HEK293 (cell line): ENCODE results near the gene NRF1.

Experiments used
- ZNF133 ChIP-seq: fragments of 450-650 bp; formaldehyde crosslinking; IDR thresholded peaks from 2 replicates; pipeline ENCODE4 v1.5.1; 2016; ENCODE audit warnings: missing biosample characterization, missing genetic modification characterization
- ZNF146 ChIP-seq: fragments of 450-650 bp; formaldehyde crosslinking; IDR thresholded peaks from 2 replicates; pipeline ENCODE4 v1.5.1; 2016; ENCODE audit warnings: missing biosample characterization, missing genetic modification characterization
- ZNF169 ChIP-seq: fragments of 450-650 bp; formaldehyde crosslinking; IDR thresholded peaks from 2 replicates; pipeline ENCODE4 v1.5.1; 2016; ENCODE audit warnings: missing biosample characterization, missing genetic modification characterization
- ZNF184 ChIP-seq: fragments of 450-650 bp; IDR thresholded peaks from 2 replicates; pipeline ENCODE4 v1.5.1; 2018; ENCODE audit warnings: missing biosample characterization, mild to moderate bottlenecking, missing genetic modification characterization
- ZNF354C ChIP-seq: fragments of 450-650 bp; formaldehyde crosslinking; IDR thresholded peaks from 2 replicates; pipeline ENCODE4 v1.5.1; 2016; ENCODE audit warnings: missing biosample characterization, missing genetic modification characterization, low read depth, borderline replicate concordance
- ZNF391 ChIP-seq: fragments of 450-650 bp; formaldehyde crosslinking; IDR thresholded peaks from 2 replicates; pipeline ENCODE4 v1.5.1; 2016; ENCODE audit warnings: low read depth, missing biosample characterization, missing genetic modification characterization, borderline replicate concordance
- ZNF514 ChIP-seq: fragments of 450-650 bp; formaldehyde crosslinking; IDR thresholded peaks from 2 replicates; pipeline ENCODE4 v1.5.1; 2016; ENCODE audit warnings: missing biosample characterization, missing genetic modification characterization
- ZNF571 ChIP-seq: fragments of 450-650 bp; formaldehyde crosslinking; IDR thresholded peaks from 2 replicates; pipeline ENCODE4 v1.5.0; 2017; ENCODE audit warnings: missing biosample characterization, missing genetic modification characterization
- ZNF585B ChIP-seq: fragments of 450-650 bp; formaldehyde crosslinking; IDR thresholded peaks from 2 replicates; pipeline ENCODE4 v1.5.1; 2016; ENCODE audit warnings: missing biosample characterization, missing genetic modification characterization
- TF ChIP-seq, protein P1 (sequence below): fragments of 450-650 bp; formaldehyde crosslinking; IDR thresholded peaks from 2 replicates; pipeline ENCODE4 v1.5.1; 2016; ENCODE audit warnings: missing biosample characterization, missing genetic modification characterization
- TF ChIP-seq, protein P2 (sequence below): fragments of 450-650 bp; formaldehyde crosslinking; IDR thresholded peaks from 2 replicates; pipeline ENCODE4 v1.5.1; 2016; ENCODE audit warnings: missing biosample characterization, missing genetic modification characterization
- TF ChIP-seq, protein P3 (sequence below): fragments of 450-650 bp; formaldehyde crosslinking; IDR thresholded peaks from 2 replicates; pipeline ENCODE4 v1.5.1; 2016; ENCODE audit warnings: missing biosample characterization, missing genetic modification characterization, borderline replicate concordance
- TF ChIP-seq, protein P4 (sequence below): fragments of 450-650 bp; formaldehyde crosslinking; IDR thresholded peaks from 2 replicates; pipeline ENCODE4 v1.5.1; 2016; ENCODE audit warnings: missing biosample characterization, missing genetic modification characterization
- TF ChIP-seq, protein P5 (sequence below): fragments of 450-650 bp; formaldehyde crosslinking; IDR thresholded peaks from 2 replicates; pipeline ENCODE4 v1.5.1; 2016; ENCODE audit warnings: missing biosample characterization, missing genetic modification characterization, low read depth

DNA sequence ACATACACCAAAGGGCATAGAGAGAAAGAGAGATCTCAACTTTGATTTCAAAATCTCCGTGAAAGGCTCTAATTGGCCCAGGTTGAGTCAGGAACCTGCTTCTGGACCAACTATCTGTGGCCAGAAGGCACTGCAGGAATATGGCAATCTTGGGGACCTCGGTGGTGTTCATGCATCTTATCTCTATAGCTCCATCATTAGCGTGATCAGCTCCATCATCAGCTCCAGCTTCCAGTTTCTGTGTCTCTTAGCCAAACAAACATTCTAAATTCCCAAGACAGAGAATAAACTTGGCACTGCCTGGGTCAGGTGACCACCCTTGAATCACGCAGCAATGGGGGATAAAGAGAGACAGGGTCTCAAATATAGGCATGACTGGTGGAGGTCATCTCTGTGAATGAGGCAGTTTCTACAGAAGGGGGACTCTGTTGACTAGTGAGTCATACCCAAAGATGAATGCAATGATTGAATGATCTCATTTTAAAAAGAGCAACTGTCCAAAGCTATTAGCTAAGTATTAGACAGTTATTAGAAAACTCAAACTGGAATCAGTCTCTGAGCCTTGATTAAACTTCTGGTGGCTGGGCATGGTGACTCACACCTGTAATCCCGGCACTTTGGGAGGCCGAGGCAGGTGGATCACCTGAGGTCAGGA, 5.4 kb upstream of the NRF1 start:
- TF ChIP-seq ZNF571 (tag by site-specific recombination) (no peak), ZNF184 (tag by site-specific recombination) (no peak), ZNF585B (tag by site-specific recombination) (no peak), ZNF133 (no peak), ZNF146 (tag by site-specific recombination) (no peak), ZNF354C (no peak), ZNF391 (tag by site-specific recombination) (no peak), ZNF514 (no peak), ZNF169 (tag by site-specific recombination) (no peak)
- TF ChIP-seq, protein P1, sequence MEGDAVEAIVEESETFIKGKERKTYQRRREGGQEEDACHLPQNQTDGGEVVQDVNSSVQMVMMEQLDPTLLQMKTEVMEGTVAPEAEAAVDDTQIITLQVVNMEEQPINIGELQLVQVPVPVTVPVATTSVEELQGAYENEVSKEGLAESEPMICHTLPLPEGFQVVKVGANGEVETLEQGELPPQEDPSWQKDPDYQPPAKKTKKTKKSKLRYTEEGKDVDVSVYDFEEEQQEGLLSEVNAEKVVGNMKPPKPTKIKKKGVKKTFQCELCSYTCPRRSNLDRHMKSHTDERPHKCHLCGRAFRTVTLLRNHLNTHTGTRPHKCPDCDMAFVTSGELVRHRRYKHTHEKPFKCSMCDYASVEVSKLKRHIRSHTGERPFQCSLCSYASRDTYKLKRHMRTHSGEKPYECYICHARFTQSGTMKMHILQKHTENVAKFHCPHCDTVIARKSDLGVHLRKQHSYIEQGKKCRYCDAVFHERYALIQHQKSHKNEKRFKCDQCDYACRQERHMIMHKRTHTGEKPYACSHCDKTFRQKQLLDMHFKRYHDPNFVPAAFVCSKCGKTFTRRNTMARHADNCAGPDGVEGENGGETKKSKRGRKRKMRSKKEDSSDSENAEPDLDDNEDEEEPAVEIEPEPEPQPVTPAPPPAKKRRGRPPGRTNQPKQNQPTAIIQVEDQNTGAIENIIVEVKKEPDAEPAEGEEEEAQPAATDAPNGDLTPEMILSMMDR (tag by site-specific recombination): no peak
- TF ChIP-seq, protein P2, sequence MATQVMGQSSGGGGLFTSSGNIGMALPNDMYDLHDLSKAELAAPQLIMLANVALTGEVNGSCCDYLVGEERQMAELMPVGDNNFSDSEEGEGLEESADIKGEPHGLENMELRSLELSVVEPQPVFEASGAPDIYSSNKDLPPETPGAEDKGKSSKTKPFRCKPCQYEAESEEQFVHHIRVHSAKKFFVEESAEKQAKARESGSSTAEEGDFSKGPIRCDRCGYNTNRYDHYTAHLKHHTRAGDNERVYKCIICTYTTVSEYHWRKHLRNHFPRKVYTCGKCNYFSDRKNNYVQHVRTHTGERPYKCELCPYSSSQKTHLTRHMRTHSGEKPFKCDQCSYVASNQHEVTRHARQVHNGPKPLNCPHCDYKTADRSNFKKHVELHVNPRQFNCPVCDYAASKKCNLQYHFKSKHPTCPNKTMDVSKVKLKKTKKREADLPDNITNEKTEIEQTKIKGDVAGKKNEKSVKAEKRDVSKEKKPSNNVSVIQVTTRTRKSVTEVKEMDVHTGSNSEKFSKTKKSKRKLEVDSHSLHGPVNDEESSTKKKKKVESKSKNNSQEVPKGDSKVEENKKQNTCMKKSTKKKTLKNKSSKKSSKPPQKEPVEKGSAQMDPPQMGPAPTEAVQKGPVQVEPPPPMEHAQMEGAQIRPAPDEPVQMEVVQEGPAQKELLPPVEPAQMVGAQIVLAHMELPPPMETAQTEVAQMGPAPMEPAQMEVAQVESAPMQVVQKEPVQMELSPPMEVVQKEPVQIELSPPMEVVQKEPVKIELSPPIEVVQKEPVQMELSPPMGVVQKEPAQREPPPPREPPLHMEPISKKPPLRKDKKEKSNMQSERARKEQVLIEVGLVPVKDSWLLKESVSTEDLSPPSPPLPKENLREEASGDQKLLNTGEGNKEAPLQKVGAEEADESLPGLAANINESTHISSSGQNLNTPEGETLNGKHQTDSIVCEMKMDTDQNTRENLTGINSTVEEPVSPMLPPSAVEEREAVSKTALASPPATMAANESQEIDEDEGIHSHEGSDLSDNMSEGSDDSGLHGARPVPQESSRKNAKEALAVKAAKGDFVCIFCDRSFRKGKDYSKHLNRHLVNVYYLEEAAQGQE: no peak
- TF ChIP-seq, protein P3, sequence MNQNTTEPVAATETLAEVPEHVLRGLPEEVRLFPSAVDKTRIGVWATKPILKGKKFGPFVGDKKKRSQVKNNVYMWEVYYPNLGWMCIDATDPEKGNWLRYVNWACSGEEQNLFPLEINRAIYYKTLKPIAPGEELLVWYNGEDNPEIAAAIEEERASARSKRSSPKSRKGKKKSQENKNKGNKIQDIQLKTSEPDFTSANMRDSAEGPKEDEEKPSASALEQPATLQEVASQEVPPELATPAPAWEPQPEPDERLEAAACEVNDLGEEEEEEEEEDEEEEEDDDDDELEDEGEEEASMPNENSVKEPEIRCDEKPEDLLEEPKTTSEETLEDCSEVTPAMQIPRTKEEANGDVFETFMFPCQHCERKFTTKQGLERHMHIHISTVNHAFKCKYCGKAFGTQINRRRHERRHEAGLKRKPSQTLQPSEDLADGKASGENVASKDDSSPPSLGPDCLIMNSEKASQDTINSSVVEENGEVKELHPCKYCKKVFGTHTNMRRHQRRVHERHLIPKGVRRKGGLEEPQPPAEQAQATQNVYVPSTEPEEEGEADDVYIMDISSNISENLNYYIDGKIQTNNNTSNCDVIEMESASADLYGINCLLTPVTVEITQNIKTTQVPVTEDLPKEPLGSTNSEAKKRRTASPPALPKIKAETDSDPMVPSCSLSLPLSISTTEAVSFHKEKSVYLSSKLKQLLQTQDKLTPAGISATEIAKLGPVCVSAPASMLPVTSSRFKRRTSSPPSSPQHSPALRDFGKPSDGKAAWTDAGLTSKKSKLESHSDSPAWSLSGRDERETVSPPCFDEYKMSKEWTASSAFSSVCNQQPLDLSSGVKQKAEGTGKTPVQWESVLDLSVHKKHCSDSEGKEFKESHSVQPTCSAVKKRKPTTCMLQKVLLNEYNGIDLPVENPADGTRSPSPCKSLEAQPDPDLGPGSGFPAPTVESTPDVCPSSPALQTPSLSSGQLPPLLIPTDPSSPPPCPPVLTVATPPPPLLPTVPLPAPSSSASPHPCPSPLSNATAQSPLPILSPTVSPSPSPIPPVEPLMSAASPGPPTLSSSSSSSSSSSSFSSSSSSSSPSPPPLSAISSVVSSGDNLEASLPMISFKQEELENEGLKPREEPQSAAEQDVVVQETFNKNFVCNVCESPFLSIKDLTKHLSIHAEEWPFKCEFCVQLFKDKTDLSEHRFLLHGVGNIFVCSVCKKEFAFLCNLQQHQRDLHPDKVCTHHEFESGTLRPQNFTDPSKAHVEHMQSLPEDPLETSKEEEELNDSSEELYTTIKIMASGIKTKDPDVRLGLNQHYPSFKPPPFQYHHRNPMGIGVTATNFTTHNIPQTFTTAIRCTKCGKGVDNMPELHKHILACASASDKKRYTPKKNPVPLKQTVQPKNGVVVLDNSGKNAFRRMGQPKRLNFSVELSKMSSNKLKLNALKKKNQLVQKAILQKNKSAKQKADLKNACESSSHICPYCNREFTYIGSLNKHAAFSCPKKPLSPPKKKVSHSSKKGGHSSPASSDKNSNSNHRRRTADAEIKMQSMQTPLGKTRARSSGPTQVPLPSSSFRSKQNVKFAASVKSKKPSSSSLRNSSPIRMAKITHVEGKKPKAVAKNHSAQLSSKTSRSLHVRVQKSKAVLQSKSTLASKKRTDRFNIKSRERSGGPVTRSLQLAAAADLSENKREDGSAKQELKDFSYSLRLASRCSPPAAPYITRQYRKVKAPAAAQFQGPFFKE: no peak
- TF ChIP-seq, protein P4, sequence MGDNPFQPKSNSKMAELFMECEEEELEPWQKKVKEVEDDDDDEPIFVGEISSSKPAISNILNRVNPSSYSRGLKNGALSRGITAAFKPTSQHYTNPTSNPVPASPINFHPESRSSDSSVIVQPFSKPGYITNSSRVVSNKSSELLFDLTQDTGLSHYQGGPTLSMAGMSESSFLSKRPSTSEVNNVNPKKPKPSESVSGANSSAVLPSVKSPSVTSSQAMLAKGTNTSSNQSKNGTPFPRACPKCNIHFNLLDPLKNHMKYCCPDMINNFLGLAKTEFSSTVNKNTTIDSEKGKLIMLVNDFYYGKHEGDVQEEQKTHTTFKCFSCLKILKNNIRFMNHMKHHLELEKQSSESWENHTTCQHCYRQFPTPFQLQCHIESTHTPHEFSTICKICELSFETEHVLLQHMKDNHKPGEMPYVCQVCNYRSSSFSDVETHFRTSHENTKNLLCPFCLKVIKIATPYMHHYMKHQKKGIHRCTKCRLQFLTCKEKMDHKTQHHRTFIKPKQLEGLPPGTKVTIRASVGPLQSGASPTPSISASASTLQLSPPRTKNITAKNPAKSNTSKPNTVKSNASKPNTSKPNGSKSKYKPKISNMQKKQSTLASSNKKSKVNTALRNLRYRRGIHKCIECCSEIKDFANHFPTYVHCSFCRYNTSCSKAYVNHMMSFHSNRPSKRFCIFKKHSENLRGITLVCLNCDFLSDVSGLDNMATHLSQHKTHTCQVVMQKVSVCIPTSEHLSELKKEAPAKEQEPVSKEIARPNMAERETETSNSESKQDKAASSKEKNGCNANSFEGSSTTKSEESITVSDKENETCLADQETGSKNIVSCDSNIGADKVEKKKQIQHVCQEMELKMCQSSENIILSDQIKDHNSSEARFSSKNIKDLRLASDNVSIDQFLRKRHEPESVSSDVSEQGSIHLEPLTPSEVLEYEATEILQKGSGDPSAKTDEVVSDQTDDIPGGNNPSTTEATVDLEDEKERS: no peak
- TF ChIP-seq, protein P5, sequence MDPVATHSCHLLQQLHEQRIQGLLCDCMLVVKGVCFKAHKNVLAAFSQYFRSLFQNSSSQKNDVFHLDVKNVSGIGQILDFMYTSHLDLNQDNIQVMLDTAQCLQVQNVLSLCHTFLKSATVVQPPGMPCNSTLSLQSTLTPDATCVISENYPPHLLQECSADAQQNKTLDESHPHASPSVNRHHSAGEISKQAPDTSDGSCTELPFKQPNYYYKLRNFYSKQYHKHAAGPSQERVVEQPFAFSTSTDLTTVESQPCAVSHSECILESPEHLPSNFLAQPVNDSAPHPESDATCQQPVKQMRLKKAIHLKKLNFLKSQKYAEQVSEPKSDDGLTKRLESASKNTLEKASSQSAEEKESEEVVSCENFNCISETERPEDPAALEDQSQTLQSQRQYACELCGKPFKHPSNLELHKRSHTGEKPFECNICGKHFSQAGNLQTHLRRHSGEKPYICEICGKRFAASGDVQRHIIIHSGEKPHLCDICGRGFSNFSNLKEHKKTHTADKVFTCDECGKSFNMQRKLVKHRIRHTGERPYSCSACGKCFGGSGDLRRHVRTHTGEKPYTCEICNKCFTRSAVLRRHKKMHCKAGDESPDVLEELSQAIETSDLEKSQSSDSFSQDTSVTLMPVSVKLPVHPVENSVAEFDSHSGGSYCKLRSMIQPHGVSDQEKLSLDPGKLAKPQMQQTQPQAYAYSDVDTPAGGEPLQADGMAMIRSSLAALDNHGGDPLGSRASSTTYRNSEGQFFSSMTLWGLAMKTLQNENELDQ: no peak
